Loucy (cell line): Measurements from ENCODE around the gene NFIX.

Experiments
- EZH2phosphoT487 ChIP-seq: fragments of 200-600 bp; IDR thresholded peaks from 2 replicates; pipeline ENCODE4 v1.6.1; 2018; ENCODE audit warnings: antibody characterized with exemption, mild to moderate bottlenecking, moderate library complexity, borderline replicate concordance
- TF ChIP-seq, protein P1 (sequence below): fragments of 200-600 bp; sonication (generic); conservative IDR thresholded peaks from 2 replicates; pipeline ENCODE4 v1.5.1; 2014; ENCODE audit warnings: mild to moderate bottlenecking, antibody characterized with exemption, low read length

DNA sequence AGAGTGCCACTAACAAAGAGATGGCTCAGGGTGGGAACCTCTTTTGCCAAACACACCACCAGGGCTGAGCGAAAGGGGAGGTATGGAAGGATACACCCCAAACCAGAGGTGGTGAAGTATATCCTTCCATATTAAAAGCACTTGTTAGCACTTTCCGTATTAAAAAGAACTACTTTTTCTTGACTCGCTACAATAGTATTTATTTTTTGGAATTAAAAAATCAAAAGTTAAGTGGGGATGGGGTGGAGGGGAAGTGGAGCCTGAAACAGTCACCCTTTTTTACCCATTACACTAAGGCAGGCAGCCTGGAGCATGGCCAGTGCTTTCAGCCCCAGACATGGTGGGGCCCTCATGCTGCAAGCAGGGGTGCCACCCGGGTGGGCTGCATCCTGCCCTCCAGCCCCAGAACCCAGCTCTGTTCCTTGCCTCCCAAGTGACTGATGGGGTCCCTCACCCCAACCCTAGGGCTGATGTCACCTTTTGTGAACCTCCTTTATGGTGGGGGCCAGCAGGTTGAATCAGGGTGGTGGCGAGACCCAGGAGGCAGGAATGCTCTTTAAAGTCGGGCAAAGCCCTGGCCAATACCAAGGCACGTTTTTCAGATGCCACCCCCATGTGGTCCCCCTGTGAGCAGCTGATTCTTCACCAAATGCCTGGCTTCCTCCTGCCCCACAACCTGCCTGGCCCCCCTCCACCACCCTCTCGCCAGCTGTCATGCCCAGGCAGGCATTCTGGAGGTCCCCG, 76.3 kb downstream of the NFIX start:
- TF ChIP-seq, protein P1, sequence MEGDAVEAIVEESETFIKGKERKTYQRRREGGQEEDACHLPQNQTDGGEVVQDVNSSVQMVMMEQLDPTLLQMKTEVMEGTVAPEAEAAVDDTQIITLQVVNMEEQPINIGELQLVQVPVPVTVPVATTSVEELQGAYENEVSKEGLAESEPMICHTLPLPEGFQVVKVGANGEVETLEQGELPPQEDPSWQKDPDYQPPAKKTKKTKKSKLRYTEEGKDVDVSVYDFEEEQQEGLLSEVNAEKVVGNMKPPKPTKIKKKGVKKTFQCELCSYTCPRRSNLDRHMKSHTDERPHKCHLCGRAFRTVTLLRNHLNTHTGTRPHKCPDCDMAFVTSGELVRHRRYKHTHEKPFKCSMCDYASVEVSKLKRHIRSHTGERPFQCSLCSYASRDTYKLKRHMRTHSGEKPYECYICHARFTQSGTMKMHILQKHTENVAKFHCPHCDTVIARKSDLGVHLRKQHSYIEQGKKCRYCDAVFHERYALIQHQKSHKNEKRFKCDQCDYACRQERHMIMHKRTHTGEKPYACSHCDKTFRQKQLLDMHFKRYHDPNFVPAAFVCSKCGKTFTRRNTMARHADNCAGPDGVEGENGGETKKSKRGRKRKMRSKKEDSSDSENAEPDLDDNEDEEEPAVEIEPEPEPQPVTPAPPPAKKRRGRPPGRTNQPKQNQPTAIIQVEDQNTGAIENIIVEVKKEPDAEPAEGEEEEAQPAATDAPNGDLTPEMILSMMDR, result no peak
- no peak for TF ChIP-seq EZH2phosphoT487
